Mesenchymal stem cell (in vitro differentiated cells and primary cell): ENCODE data around the gene SFSWAP.

Experiments used
- DNase-seq: peaks from one replicate; pipeline ENCODE4 v3.0.0-alpha.2; 2013
- H2AFZ ChIP-seq: one replicate; pipeline ENCODE4 v1.6.1; 2013; ENCODE audit warnings: low read depth, mild to moderate bottlenecking, control low read depth, inconsistent platforms, low read length, moderate library complexity
- H2AK5ac ChIP-seq: 2 replicates; pipeline ENCODE4 v1.6.1; 2013; ENCODE audit warnings: low read length, moderate library complexity, mild to moderate bottlenecking, inconsistent platforms; ENCODE audit not compliant: severe bottlenecking
- H2BK120ac ChIP-seq: one replicate; pipeline ENCODE4 v1.6.1; 2013; ENCODE audit warnings: low read depth, mild to moderate bottlenecking, inconsistent platforms, low read length, moderate library complexity
- H2BK12ac ChIP-seq, 2 experiments: one replicate each; pipeline ENCODE4 v1.6.1; 2013; ENCODE audit warnings: inconsistent platforms in 2 of 2, low read length in 2 of 2, mild to moderate bottlenecking in 2 of 2, moderate library complexity in 2 of 2, control low read depth in 1 of 2
- H2BK15ac ChIP-seq: one replicate; pipeline ENCODE4 v1.6.1; 2013; ENCODE audit warnings: mild to moderate bottlenecking, low read depth, inconsistent platforms; ENCODE audit not compliant: poor library complexity, severe bottlenecking
- H2BK5ac ChIP-seq: 2 replicates; pipeline ENCODE4 v1.6.1; 2013; ENCODE audit warnings: low read depth, mild to moderate bottlenecking, low read length, control low read depth, inconsistent platforms; ENCODE audit not compliant: poor library complexity, severe bottlenecking
- H3K14ac ChIP-seq, 2 experiments: one replicate each; pipeline ENCODE4 v1.6.1; 2013; ENCODE audit warnings: inconsistent platforms in 2 of 2, low read length in 2 of 2, control low read depth in 1 of 2, mild to moderate bottlenecking in 1 of 2, moderate library complexity in 1 of 2
- H3K18ac ChIP-seq, 2 experiments: one replicate each; pipeline ENCODE4 v1.6.1; 2013; ENCODE audit warnings: inconsistent platforms in 2 of 2, low read length in 2 of 2, control low read depth in 1 of 2, low read depth in 1 of 2, mild to moderate bottlenecking in 1 of 2
- H3K23ac ChIP-seq, 2 experiments: one replicate each; pipeline ENCODE4 v1.6.1; 2013; ENCODE audit warnings: inconsistent platforms in 2 of 2, low read length in 2 of 2, mild to moderate bottlenecking in 2 of 2, moderate library complexity in 2 of 2, control low read depth in 1 of 2
- H3K27ac ChIP-seq: 2 replicates; pipeline ENCODE4 v1.5.1; 2013; ENCODE audit warnings: mild to moderate bottlenecking, moderate library complexity, low read length, control low read depth, inconsistent platforms; ENCODE audit not compliant: poor library complexity, severe bottlenecking
- H3K27me3 ChIP-seq, 2 experiments: 2 replicates each; pipeline versions ENCODE4 v1.6.1 to v1.7.0; 2013; ENCODE audit warnings: low read length in 2 of 2, mild to moderate bottlenecking in 2 of 2, moderate library complexity in 2 of 2, control low read depth in 1 of 2, inconsistent platforms in 1 of 2; ENCODE audit not compliant: control insufficient read depth in 1 of 2, insufficient read depth in 1 of 2
- H3K36me3 ChIP-seq, 2 experiments: 2 replicates each; pipeline versions ENCODE4 v1.6.1 to v1.7.0; 2013; ENCODE audit warnings: low read length in 2 of 2, control low read depth in 1 of 2, inconsistent platforms in 1 of 2, low read depth in 1 of 2, mild to moderate bottlenecking in 1 of 2; ENCODE audit not compliant: insufficient read depth in 2 of 2, control insufficient read depth in 1 of 2
- H3K4ac ChIP-seq, 2 experiments: one replicate each; pipeline ENCODE4 v1.6.1; 2013; ENCODE audit warnings: inconsistent platforms in 2 of 2, low read length in 2 of 2, mild to moderate bottlenecking in 2 of 2, moderate library complexity in 2 of 2, control low read depth in 1 of 2, low read depth in 1 of 2
- H3K4me1 ChIP-seq: 2 replicates; pipeline ENCODE4 v1.6.1; 2013; ENCODE audit warnings: low read depth, low read length, control low read depth; ENCODE audit not compliant: control insufficient read depth, insufficient read depth
- H3K4me2 ChIP-seq: 2 replicates; pipeline ENCODE4 v1.6.1; 2013; ENCODE audit warnings: low read length, mild to moderate bottlenecking, inconsistent platforms; ENCODE audit not compliant: poor library complexity, severe bottlenecking
- H3K4me3 ChIP-seq, 2 experiments: 2 replicates each; pipeline versions ENCODE4 v1.5.1 to v1.7.0; 2013; ENCODE audit warnings: low read length in 2 of 2, mild to moderate bottlenecking in 2 of 2, control low read depth in 1 of 2, low read depth in 1 of 2; ENCODE audit not compliant: insufficient read depth in 1 of 2
- H3K79me1 ChIP-seq: replicated peaks from 2 replicates; pipeline ENCODE4 v1.6.1; 2013; ENCODE audit warnings: mild to moderate bottlenecking, control low read depth, low read length, inconsistent platforms; ENCODE audit not compliant: poor library complexity, severe bottlenecking
- H3K9ac ChIP-seq: 2 replicates; pipeline ENCODE4 v1.7.0; 2013; ENCODE audit warnings: mild to moderate bottlenecking, low read length, moderate library complexity
- H3K9me3 ChIP-seq: 2 replicates; pipeline ENCODE4 v1.7.0; 2013; ENCODE audit warnings: mild to moderate bottlenecking, low read length; ENCODE audit not compliant: control insufficient read depth
- H4K8ac ChIP-seq: one replicate; pipeline ENCODE4 v1.6.1; 2013; ENCODE audit warnings: inconsistent platforms, mild to moderate bottlenecking, low read length, moderate library complexity
- H4K91ac ChIP-seq: one replicate; pipeline ENCODE4 v1.6.1; 2013; ENCODE audit warnings: mild to moderate bottlenecking, low read length, inconsistent platforms
- WGBS: methylation state at CpG from one replicate; pipeline ENCODE4 v1.1.7; 2013; ENCODE audit warnings: mixed read lengths; 5-methylcytosine and 5-hydroxymethylcytosine counted together

SFSWAP gene

DNA sequence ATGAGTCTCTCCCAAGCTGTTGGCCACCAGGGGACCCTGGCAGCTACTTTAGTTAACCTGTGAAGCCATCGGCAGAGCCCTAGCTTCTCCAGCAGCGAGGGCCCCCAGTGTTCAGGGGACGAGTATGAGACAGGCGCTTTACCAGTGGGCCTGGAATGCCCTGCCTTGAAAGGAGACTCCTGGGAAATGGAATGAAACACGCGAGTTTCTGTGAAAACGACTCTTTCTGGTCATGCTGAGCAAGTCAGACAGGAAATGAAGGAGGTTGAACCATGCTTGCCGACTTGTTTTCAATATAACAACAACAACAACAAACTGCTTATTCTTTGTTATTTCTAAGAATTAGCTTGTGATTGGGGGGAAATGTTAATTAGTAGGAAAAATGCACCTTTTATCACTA, 42.9 kb downstream of the SFSWAP start:
- Histone ChIP-seq H3K36me3 (peaks cover 74 to 94% of the 10 kb centered on the region in 2 experiments), H3K9me3 (no peaks in the 10 kb centered on the region), H4K8ac (no peak overlapping the region), H3K27ac (no peak overlapping the region), H2AFZ (no peak overlapping the region), H3K4ac (no peak overlapping the region), H3K4me3 (no peak overlapping the region), H2BK5ac (no peak overlapping the region), H3K14ac (no peak overlapping the region), H3K79me1 (peaks cover 67% of the 10 kb centered on the region), H4K91ac (no peak overlapping the region), H2BK12ac (no peak overlapping the region), H2BK15ac (no peak overlapping the region), H3K23ac (no peak overlapping the region), H2AK5ac (no peak overlapping the region), H3K9ac (no peak overlapping the region), H3K4me2 (no peak overlapping the region), H3K18ac (no peak overlapping the region), H3K27me3 (no peaks in the 10 kb centered on the region), H2BK120ac (no peak overlapping the region), H3K4me1 (peaks cover 7% of the 10 kb centered on the region)
- 97% methylated on average over 4 of the region's 8 CpGs for WGBS
- no peak for DNase-seq

DNA sequence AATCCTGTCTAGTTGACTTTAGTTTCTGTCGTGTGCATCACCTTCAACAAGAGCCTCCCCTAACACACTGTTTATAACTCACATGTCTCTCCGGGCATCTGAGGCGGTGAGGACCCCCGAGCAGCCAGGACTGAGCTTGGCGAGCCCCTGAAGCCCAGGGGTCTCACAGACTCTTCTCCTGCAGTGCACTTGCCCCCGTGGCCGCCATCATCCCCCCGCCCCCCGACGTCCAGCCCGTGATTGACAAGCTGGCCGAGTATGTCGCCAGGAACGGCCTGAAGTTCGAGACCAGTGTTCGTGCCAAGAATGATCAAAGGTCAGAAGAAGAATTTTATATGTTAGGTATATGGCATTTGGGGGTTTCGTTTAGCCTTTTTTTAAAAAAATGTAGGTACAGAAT, 43.3 kb downstream of the SFSWAP start:
- no peak overlapping the region for H4K91ac ChIP-seq
- H3K27ac ChIP-seq = no peak overlapping the region
- no peak overlapping the region for H2AFZ ChIP-seq
- no peak overlapping the region for H2AK5ac ChIP-seq
- H2BK5ac ChIP-seq = no peak overlapping the region
- no peak overlapping the region for H3K23ac ChIP-seq
- peaks cover 64% of the 10 kb centered on the region for H3K79me1 ChIP-seq
- H3K18ac ChIP-seq = no peak overlapping the region
- peaks cover 73 to 94% of the 10 kb centered on the region in 2 experiments for H3K36me3 ChIP-seq
- H3K9me3 ChIP-seq = no peaks in the 10 kb centered on the region
- H2BK120ac ChIP-seq = no peak overlapping the region
- H4K8ac ChIP-seq = no peak overlapping the region
- H3K27me3 ChIP-seq = no peaks in the 10 kb centered on the region
- WGBS = 95% methylated on average over 16 of the region's 17 CpGs
- no peak overlapping the region for H3K4me3 ChIP-seq
- no peak overlapping the region for H3K4ac ChIP-seq
- no peak overlapping the region for H2BK12ac ChIP-seq
- no peak overlapping the region for H3K4me2 ChIP-seq
- no peak overlapping the region for H3K9ac ChIP-seq
- peaks cover 8% of the 10 kb centered on the region for H3K4me1 ChIP-seq
- no peak for DNase-seq
- no peak overlapping the region for H3K14ac ChIP-seq
- peak overlapping the region; percentile 3 for H2BK15ac ChIP-seq

- Histone ChIP-seq H3K18ac (no peak overlapping the region), H3K4ac (no peak overlapping the region), H2BK15ac (no peak overlapping the region), H2BK5ac (no peak overlapping the region), H4K8ac (no peak overlapping the region), H2AK5ac (no peak overlapping the region), H2BK12ac (no peak overlapping the region), H3K4me2 (no peak overlapping the region), H3K4me1 (peaks cover 8% of the 10 kb centered on the region), H4K91ac (no peak overlapping the region), H3K36me3 (peaks cover 60 to 91% of the 10 kb centered on the region in 2 experiments), H3K23ac (no peak overlapping the region), H3K14ac (no peak overlapping the region), H2BK120ac (no peak overlapping the region), H3K27me3 (no peaks in the 10 kb centered on the region), H2AFZ (no peak overlapping the region), H3K9me3 (no peaks in the 10 kb centered on the region), H3K79me1 (peaks cover 52% of the 10 kb centered on the region), H3K27ac (no peak overlapping the region), H3K4me3 (no peak overlapping the region), H3K9ac (no peak overlapping the region)
- WGBS = 94% methylated on average over 16 of the region's 16 CpGs
- peak; percentile 17 for DNase-seq
Measured at GRCh38 chr12:131755305-131756113, 44.6 kb downstream of the SFSWAP start.

DNA sequence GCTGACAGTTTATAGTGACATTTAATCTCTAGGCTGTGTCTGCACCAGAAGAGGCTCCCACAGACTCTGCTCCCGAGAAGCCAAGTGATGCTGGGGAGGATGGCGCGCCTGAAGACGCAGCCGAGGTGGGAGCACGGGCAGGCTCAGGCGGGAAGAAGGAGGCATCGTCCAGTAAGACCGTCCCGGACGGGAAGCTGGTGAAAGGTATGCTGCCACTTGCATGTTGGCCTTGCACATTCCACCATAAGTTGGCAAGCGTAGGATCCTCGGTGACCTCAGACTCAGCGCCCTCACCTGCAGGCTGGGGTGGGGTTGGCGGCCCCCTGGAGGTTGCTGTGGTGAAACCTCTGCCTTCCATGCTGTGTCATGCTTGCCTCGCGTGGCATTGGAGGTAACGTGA, 45.6 kb downstream of the SFSWAP start:
- no peak overlapping the region for H3K27ac ChIP-seq

More for the DNA sequence above, 45.6 kb downstream of the SFSWAP start:
- Histone ChIP-seq H3K18ac (no peak overlapping the region), H3K27me3 (no peaks in the 10 kb centered on the region), H2BK120ac (no peak overlapping the region), H3K9me3 (no peaks in the 10 kb centered on the region), H3K14ac (peak overlapping the region in 1 of 2 experiments; percentile 11), H3K36me3 (peaks cover 63 to 93% of the 10 kb centered on the region in 2 experiments), H4K91ac (no peak overlapping the region), H2BK12ac (no peak overlapping the region), H3K4me3 (no peak overlapping the region), H3K9ac (no peak overlapping the region), H2AK5ac (no peak overlapping the region), H2BK5ac (no peak overlapping the region), H3K23ac (no peak overlapping the region), H3K79me1 (peaks cover 49% of the 10 kb centered on the region), H3K4me2 (no peak overlapping the region), H3K4me1 (peaks cover 10% of the 10 kb centered on the region), H2AFZ (no peak overlapping the region), H2BK15ac (no peak overlapping the region), H4K8ac (no peak overlapping the region), H3K4ac (no peak overlapping the region)
- whole genome bisulfite sequencing = 96% methylated on average over 18 of the region's 18 CpGs
- DNase-seq = no peak
